Measurements from ENCODE around the gene FNDC11. TPM values are rescaled to one million over a fixed set of nuclear protein-coding genes. Genes with fewer than 3 reads are reported as not detected.

Gene FNDC11, protein sequence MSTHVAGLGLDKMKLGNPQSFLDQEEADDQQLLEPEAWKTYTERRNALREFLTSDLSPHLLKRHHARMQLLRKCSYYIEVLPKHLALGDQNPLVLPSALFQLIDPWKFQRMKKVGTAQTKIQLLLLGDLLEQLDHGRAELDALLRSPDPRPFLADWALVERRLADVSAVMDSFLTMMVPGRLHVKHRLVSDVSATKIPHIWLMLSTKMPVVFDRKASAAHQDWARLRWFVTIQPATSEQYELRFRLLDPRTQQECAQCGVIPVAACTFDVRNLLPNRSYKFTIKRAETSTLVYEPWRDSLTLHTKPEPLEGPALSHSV
- total RNA-seq (1 to 10 TPM in 1 of 5 experiments, under 1 TPM in 4; 0.30 to 1.2 (median 0.32) TPM), polyA plus RNA-seq (under 1 TPM; 0.22 to 0.90 TPM), total RNA-seq (0.81 reads per million)

DNA sequence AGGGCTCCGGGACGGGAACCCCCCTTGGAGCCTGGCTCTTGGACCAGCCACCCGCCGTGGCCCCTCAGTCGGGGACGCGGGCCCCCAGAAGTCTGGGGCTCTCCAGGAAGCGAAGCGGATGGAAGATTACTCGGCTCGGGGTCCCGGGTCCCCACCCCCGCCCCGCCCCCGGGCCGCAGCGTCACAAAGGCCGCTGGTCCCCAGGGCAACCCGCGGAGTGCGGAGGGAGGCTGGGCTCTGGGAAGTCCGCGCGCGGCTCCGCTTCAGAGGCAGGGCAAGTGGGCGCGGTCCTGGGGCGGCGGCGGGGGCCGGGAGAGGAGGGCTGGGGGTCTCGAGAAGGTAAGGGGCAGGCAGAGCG, at the start of gene FNDC11:
TSS of gene FNDC11 (plus strand) at position 227 of the 358 bp plus-strand sequence. CDS start 1,505 bp downstream, outside the sequence.
- peak within 1 kb of the TSS; percentile 68 for H3K4me3 ChIP-seq (ENCODE audit: low read length)
- CTCF ChIA-PET = no interaction called here
- no peaks in the 10 kb centered on the region for H3K27me3 ChIP-seq (ENCODE audit: control insufficient read depth in 2 of 2, insufficient read depth in 2 of 2, low read length in 2 of 2)
- peak within 1 kb of the TSS; percentile 62 to 97 (median 92) for H3K27ac Mint-ChIP-seq
- H3K36me3 Mint-ChIP-seq = peaks cover 0 to 6% (median 0%) of the 10 kb centered on the region in 5 donors
- H3K9me3 ChIP-seq (ENCODE audit: control insufficient read depth in 2 of 3, low read length in 3 of 3) = no peaks in the 10 kb centered on the region
- H3K27ac ChIP-seq (ENCODE audit: low read depth, low read length) = peak within 1 kb of the TSS; percentile 70
- peak within 1 kb of the TSS; percentile 70 to 87 (median 76) for H3K4me3 Mint-ChIP-seq
- intact Hi-C loops (cut with micrococcal nuclease) = loop anchor here (1.0 to 2.0 kb wide), 13 partner anchors 13 to 403 kb away; partner anchors contain the start of genes PPDPF (in 2 of the 2), TPD52L2 (in 2 of the 2), UCKL1 (in 2 of the 2) and DNAJC5 (in 1 of the 2)
- POLR2A ChIA-PET = interaction anchor here (1.2 to 1.6 kb wide), 2 partner anchors 14 to 16 kb away, joined by 4 to 10 read pairs; no protein-coding TSS in a partner anchor
- peaks cover 0 to 19% (median 5%) of the 10 kb centered on the region in 5 donors for H3K27me3 Mint-ChIP-seq
- peaks cover 9 to 18% (median 13%) of the 10 kb centered on the region in 7 donors for H3K4me1 Mint-ChIP-seq
- ATAC-seq (peak; percentile 1), DNase-seq (peak in 2 of 9 donors; percentile 59 to 64)
- no peaks in the 10 kb centered on the region for H3K36me3 ChIP-seq (ENCODE audit: control insufficient read depth in 2 of 3, insufficient read depth in 3 of 3, low read length in 3 of 3)
- peaks cover 13 to 21% of the 10 kb centered on the region in 2 donors for H3K4me1 ChIP-seq (ENCODE audit: control insufficient read depth in 2 of 2, insufficient read depth in 2 of 2, low read length in 2 of 2)
- no peaks in the 10 kb centered on the region for H3K9me3 Mint-ChIP-seq

DNA sequence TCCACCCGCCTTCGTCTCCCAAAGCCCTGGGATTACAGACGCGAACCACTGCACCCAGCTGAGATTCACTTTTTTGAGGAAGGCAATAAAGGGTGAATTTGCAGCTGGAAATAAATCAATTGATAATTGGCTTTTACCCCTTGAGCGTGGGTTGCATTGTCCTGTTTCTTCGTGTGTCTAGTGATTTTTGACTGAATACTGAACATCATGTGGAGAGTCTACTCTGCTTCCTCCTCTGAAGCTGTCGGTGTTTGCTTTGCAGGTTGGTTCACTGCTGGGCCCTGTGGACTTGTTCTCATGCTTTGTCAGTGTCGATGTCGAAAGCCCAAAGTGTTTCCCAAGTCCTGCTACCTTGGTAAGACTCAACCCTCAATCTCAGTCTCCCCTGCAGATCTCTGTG, 49.3 kb upstream of the FNDC11 start:
- no peak overlapping the region for H3K27ac Mint-ChIP-seq
- Histone ChIP-seq H3K27me3 (ENCODE audit: control insufficient read depth in 2 of 2, insufficient read depth in 2 of 2, low read length in 2 of 2) (no peaks in the 10 kb centered on the region), H3K36me3 (ENCODE audit: control insufficient read depth in 2 of 3, insufficient read depth in 3 of 3, low read length in 3 of 3) (no peaks in the 10 kb centered on the region), H3K9me3 (ENCODE audit: control insufficient read depth in 2 of 3, low read length in 3 of 3) (peaks cover 0 to 19% (median 0%) of the 10 kb centered on the region in 3 experiments), H3K4me1 (ENCODE audit: control insufficient read depth in 2 of 2, insufficient read depth in 2 of 2, low read length in 2 of 2) (no peaks in the 10 kb centered on the region), H3K27ac (ENCODE audit: low read depth, low read length) (no peak overlapping the region), H3K4me3 (ENCODE audit: low read length) (no peak overlapping the region)
- intact Hi-C loops (cut with micrococcal nuclease) = no loop called here
- ChIA-PET CTCF (no interaction called here), POLR2A (interaction anchor here (1.7 kb wide), 1 partner anchor 17 kb away, joined by 4 read pairs; the partner anchor contains the start of gene PPDPF)
- H3K27me3 Mint-ChIP-seq = peaks cover 23 to 32% (median 29%) of the 10 kb centered on the region in 5 donors
- ATAC-seq = no peak
- H3K4me3 Mint-ChIP-seq = no peak overlapping the region
- peaks cover 0 to 10% (median 0%) of the 10 kb centered on the region in 7 donors for H3K4me1 Mint-ChIP-seq
- H3K9me3 Mint-ChIP-seq = peaks cover 0 to 30% (median 8%) of the 10 kb centered on the region in 11 donors
- peaks cover 0 to 9% (median 5%) of the 10 kb centered on the region in 5 donors for H3K36me3 Mint-ChIP-seq
- DNase-seq = no peak

DNA sequence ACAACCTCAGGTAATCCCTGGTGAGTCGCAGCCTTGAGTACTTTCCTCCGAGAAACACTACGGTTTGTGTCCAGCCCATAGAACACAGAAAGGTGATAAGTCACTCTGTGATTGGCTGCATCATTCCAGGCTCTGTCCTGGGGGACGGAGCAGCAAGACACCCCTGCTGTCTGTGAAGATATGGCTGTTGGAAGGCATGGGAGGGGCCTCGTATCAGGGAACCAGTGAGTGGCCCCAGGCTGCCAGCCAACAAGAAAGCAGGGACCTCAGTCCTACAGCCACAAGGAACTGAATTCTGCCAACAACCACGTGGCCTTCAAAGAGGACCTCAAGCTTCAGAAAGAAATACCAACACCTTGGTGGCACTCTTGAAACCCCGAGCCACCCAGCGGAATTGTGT, 48.7 kb upstream of the FNDC11 start:
- Mint-ChIP-seq H3K27me3 (peaks cover 29 to 35% (median 31%) of the 10 kb centered on the region in 5 donors), H3K36me3 (peaks cover 0 to 9% (median 5%) of the 10 kb centered on the region in 5 donors), H3K27ac (no peak overlapping the region), H3K9me3 (peaks cover 0 to 30% (median 8%) of the 10 kb centered on the region in 11 donors), H3K4me3 (no peak overlapping the region), H3K4me1 (peaks cover 0 to 10% (median 0%) of the 10 kb centered on the region in 7 donors)
- DNase-seq = no peak
- ATAC-seq = no peak
- Histone ChIP-seq H3K36me3 (ENCODE audit: control insufficient read depth in 2 of 3, insufficient read depth in 3 of 3, low read length in 3 of 3) (no peaks in the 10 kb centered on the region), H3K9me3 (ENCODE audit: control insufficient read depth in 2 of 3, low read length in 3 of 3) (peaks cover 0 to 19% (median 0%) of the 10 kb centered on the region in 3 experiments), H3K27me3 (ENCODE audit: control insufficient read depth in 2 of 2, insufficient read depth in 2 of 2, low read length in 2 of 2) (no peaks in the 10 kb centered on the region), H3K27ac (ENCODE audit: low read depth, low read length) (no peak overlapping the region), H3K4me3 (ENCODE audit: low read length) (no peak overlapping the region), H3K4me1 (ENCODE audit: control insufficient read depth in 2 of 2, insufficient read depth in 2 of 2, low read length in 2 of 2) (no peaks in the 10 kb centered on the region)
- CTCF ChIA-PET = no interaction called here
- intact Hi-C loops (cut with micrococcal nuclease) = no loop called here
- POLR2A ChIA-PET = interaction anchor here (1.7 kb wide), 1 partner anchor 16 kb away, joined by 4 read pairs; the partner anchor contains the start of gene PPDPF

DNA sequence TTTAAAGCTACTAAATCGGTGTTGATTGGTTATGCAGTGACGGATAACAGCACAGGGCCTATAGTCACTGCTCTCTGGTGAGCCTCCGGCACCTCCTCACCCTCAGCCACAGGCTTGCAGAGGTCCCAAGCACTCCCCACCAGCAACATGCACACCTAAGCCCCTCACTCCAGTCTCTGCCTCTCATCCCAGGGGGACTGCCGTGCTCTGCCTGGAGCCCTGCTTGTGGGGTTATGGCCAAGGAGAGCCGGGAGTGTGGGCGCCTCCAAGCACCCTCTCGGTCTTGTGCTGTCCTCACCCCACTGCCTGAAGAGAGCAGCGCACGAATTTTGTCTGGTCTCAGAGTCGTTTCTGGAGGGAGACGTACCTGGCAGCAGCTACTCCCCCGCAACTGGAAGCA, 48.2 kb upstream of the FNDC11 start:
- Mint-ChIP-seq H3K36me3 (peaks cover 0 to 9% (median 5%) of the 10 kb centered on the region in 5 donors), H3K27ac (no peak overlapping the region), H3K4me3 (no peak overlapping the region), H3K27me3 (peaks cover 30 to 35% (median 33%) of the 10 kb centered on the region in 5 donors), H3K4me1 (peaks cover 0 to 10% (median 0%) of the 10 kb centered on the region in 7 donors), H3K9me3 (peaks cover 0 to 30% (median 8%) of the 10 kb centered on the region in 11 donors)
- ChIA-PET CTCF (no interaction called here), POLR2A (interaction anchor here (1.7 kb wide), 1 partner anchor 15 kb away, joined by 4 read pairs; the partner anchor contains the start of gene PPDPF)
- H3K27me3 ChIP-seq (ENCODE audit: control insufficient read depth in 2 of 2, insufficient read depth in 2 of 2, low read length in 2 of 2) = no peaks in the 10 kb centered on the region
- H3K9me3 ChIP-seq (ENCODE audit: control insufficient read depth in 2 of 3, low read length in 3 of 3) = peaks cover 0 to 19% (median 0%) of the 10 kb centered on the region in 3 experiments
- ATAC-seq (no peak), DNase-seq (no peak)
- H3K4me3 ChIP-seq (ENCODE audit: low read length) = no peak overlapping the region
- H3K4me1 ChIP-seq (ENCODE audit: control insufficient read depth in 2 of 2, insufficient read depth in 2 of 2, low read length in 2 of 2) = no peaks in the 10 kb centered on the region
- no peaks in the 10 kb centered on the region for H3K36me3 ChIP-seq (ENCODE audit: control insufficient read depth in 2 of 3, insufficient read depth in 3 of 3, low read length in 3 of 3)
- intact Hi-C loops (cut with micrococcal nuclease) = no loop called here
- H3K27ac ChIP-seq (ENCODE audit: low read depth, low read length) = no peak overlapping the region

DNA sequence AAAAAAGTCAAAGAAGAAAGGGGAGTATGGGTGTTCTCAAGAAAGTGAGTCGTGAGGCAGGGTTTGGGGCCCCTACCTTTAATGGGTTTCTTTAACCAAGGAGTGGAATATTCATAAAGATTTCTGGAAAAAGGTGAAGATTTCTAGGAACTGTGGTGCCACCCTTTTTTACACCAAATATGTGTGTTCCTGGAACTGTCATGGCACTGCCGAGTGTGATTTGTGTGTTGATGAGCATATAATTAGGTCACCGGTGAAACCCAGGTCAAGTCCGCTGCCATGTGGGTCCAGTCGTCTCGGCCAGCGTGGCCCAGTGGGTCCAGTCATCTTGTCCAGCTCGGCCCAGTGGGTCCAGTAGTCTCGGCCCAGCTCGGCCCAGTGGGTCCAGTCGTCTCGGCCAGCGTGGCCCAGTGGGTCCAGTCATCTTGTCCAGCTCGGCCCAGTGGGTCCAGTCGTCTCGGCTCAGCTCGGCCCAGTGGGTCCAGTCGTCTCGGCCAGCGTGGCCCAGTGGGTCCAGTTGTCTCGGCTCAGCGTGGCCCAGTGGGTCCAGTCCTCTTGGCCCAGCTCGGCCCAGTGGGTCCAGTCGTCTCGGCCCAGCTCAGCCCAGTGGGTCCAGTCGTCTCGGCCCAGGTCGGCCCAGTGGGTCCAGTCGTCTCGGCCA, 46.7 kb upstream of the FNDC11 start:
- Mint-ChIP-seq H3K4me3 (no peak overlapping the region), H3K36me3 (peaks cover 0 to 9% (median 5%) of the 10 kb centered on the region in 5 donors), H3K9me3 (peaks cover 0 to 30% (median 8%) of the 10 kb centered on the region in 11 donors), H3K4me1 (peaks cover 0 to 10% (median 0%) of the 10 kb centered on the region in 7 donors), H3K27me3 (peaks cover 30 to 44% (median 34%) of the 10 kb centered on the region in 5 donors), H3K27ac (no peak overlapping the region)
- POLR2A ChIA-PET = no interaction called here
- intact Hi-C loops (cut with micrococcal nuclease) = no loop called here
- Histone ChIP-seq H3K9me3 (ENCODE audit: control insufficient read depth in 2 of 3, low read length in 3 of 3) (peaks cover 0 to 19% (median 0%) of the 10 kb centered on the region in 3 experiments), H3K27ac (ENCODE audit: low read depth, low read length) (no peak overlapping the region), H3K4me3 (ENCODE audit: low read length) (no peak overlapping the region), H3K36me3 (ENCODE audit: control insufficient read depth in 2 of 3, insufficient read depth in 3 of 3, low read length in 3 of 3) (no peaks in the 10 kb centered on the region), H3K4me1 (ENCODE audit: control insufficient read depth in 2 of 2, insufficient read depth in 2 of 2, low read length in 2 of 2) (no peaks in the 10 kb centered on the region), H3K27me3 (ENCODE audit: control insufficient read depth in 2 of 2, insufficient read depth in 2 of 2, low read length in 2 of 2) (no peaks in the 10 kb centered on the region)
- ATAC-seq (no peak), DNase-seq (no peak)
- CTCF ChIA-PET = interaction anchor here (0.6 kb wide), 1 partner anchor 38 kb away, joined by 3 read pairs; no protein-coding TSS in a partner anchor

DNA sequence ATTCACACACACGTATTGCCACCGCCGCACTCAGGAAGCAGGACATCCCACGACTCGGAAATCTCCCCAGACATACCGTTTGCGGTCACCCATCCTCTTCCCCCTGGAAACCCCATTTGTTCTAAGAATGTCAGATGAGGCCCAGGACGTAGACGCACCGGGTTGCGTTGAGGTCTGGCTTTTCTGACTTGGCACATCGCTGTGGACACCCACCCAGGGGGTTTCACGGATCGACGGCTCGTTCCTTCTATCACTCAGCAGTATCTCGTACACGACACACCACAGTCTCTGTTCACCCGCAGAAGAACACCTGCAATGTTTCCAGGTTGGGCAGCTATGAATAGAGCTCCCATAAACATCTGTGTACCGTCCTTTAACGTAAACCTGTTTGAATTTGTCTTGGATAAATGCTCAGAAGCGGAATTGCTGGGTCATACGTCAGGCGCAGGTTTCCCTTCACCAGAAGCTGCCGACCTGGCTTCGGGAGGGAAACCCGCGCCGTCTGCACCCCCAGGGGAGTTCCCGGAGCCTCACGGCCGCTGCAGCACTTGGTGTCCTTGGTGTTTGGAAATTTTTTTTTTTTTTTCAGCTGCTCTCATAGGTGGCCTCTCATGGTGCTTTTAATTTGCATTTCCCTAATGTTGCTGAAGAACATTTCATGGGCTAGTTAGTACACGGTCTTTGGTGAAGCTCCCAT, 45.7 kb upstream of the FNDC11 start:
- H3K27ac ChIP-seq (ENCODE audit: low read depth, low read length) = no peak overlapping the region
- peaks cover 0 to 10% (median 0%) of the 10 kb centered on the region in 7 donors for H3K4me1 Mint-ChIP-seq
- H3K4me1 ChIP-seq (ENCODE audit: control insufficient read depth in 2 of 2, insufficient read depth in 2 of 2, low read length in 2 of 2) = no peaks in the 10 kb centered on the region
- H3K9me3 Mint-ChIP-seq = peaks cover 0 to 36% (median 10%) of the 10 kb centered on the region in 11 donors
- H3K9me3 ChIP-seq (ENCODE audit: control insufficient read depth in 2 of 3, low read length in 3 of 3) = peaks cover 0 to 19% (median 0%) of the 10 kb centered on the region in 3 experiments
- no peaks in the 10 kb centered on the region for H3K36me3 ChIP-seq (ENCODE audit: control insufficient read depth in 2 of 3, insufficient read depth in 3 of 3, low read length in 3 of 3)
- peak overlapping the region in 1 of 10 donors; percentile 44 for H3K4me3 Mint-ChIP-seq
- H3K36me3 Mint-ChIP-seq = peaks cover 0 to 9% (median 5%) of the 10 kb centered on the region in 5 donors
- ChIA-PET POLR2A (no interaction called here), CTCF (interaction anchor here (0.6 kb wide), 1 partner anchor 37 kb away, joined by 3 read pairs; no protein-coding TSS in a partner anchor)
- peaks cover 31 to 51% (median 36%) of the 10 kb centered on the region in 5 donors for H3K27me3 Mint-ChIP-seq
- H3K4me3 ChIP-seq (ENCODE audit: low read length) = no peak overlapping the region
- H3K27ac Mint-ChIP-seq = peak overlapping the region in 1 of 9 donors; percentile 29
- no peaks in the 10 kb centered on the region for H3K27me3 ChIP-seq (ENCODE audit: control insufficient read depth in 2 of 2, insufficient read depth in 2 of 2, low read length in 2 of 2)
- no peak for DNase-seq
- ATAC-seq = no peak
- intact Hi-C loops (cut with micrococcal nuclease) = no loop called here

Measured in naive thymus-derived CD4-positive, alpha-beta T cell (primary cell).